Type B pancreatic cell (in vitro differentiated cells): ENCODE measurements around the gene ACOT13. TPM values are rescaled to one million over a fixed set of nuclear protein-coding genes. Genes with fewer than 3 reads are reported as not detected.

Experiments
- DNase-seq: peaks from one replicate; pipeline ENCODE4 v3.0.0; 2021; ENCODE audit warnings: mixed read lengths; ENCODE audit not compliant: unreplicated experiment; ENCODE audit errors: extremely low spot score
- H3K27ac Mint-ChIP-seq: 2 replicates; pipeline ENCODE4 v1.8.0; 2021; ENCODE audit warnings: mild to moderate bottlenecking, mixed read lengths
- H3K27me3 Mint-ChIP-seq: 2 replicates; pipeline ENCODE4 v1.8.0; 2021; ENCODE audit warnings: mixed read lengths
- H3K36me3 Mint-ChIP-seq: 2 replicates; pipeline ENCODE4 v1.8.0; 2021; ENCODE audit warnings: mixed read lengths
- H3K4me1 Mint-ChIP-seq: one replicate; pipeline ENCODE4 v1.8.0; 2021; ENCODE audit warnings: mixed read lengths; ENCODE audit not compliant: unreplicated experiment
- H3K4me3 Mint-ChIP-seq: 2 replicates; pipeline ENCODE4 v1.8.0; 2021; ENCODE audit warnings: mild to moderate bottlenecking, mixed read lengths
- H3K9me3 Mint-ChIP-seq: 2 replicates; pipeline ENCODE4 v1.8.0; 2021; ENCODE audit warnings: mixed read lengths
- CTCF ChIP-seq: fragments of 200-600 bp; sonication (generic); conservative IDR thresholded peaks from 2 replicates; pipeline ENCODE4 v1.5.0; 2021; ENCODE audit warnings: antibody characterized with exemption, mild to moderate bottlenecking
- long read RNA-seq: library from polyadenylated mRNA; unstranded; transcript quantifications from one replicate; pipeline ENCODE4 v2.0.0, GENCODE V29; 2020
- total RNA-seq: library from RNA; stranded (reverse); gene quantifications from 2 replicates; pipeline ENCODE4 v1.2.1, GENCODE V29; 2021; ENCODE audit warnings: low replicate concordance

The ACOT13 gene
- 22.0 and 24.7 TPM in 2 replicates for total RNA-seq
- long read RNA-seq, full-length matches to known transcripts, result 28 of 39 reads
- long read RNA-seq, partial matches to known transcripts, result 1 of 39 reads
- long read RNA-seq, other reads (novel, unspliced or antisense), result 10 of 39 reads

- Mint-ChIP-seq H3K9me3 (peaks cover 11% of the 10 kb centered on the region), H3K27me3 (no peaks in the 10 kb centered on the region), H3K36me3 (peaks cover 33% of the 10 kb centered on the region), H3K27ac (peak within 1 kb of the TSS; percentile 97), H3K4me3 (peak within 1 kb of the TSS; percentile 97), H3K4me1 (peaks cover 24% of the 10 kb centered on the region)
- peak; percentile 96 for DNase-seq
- TF ChIP-seq CTCF, result peak; percentile 76
Observed at GRCh38 chr6:24666641-24667377, at the start of gene ACOT13, which contains the start of gene TDP2. Gene ACOT13 (plus strand): TSS chr6:24667077. CDS start chr6:24667264, 187 bp downstream. Gene TDP2 (minus strand): TSS chr6:24666899. CDS start chr6:24666862, 37 bp downstream.

- H3K27me3 Mint-ChIP-seq, result no peaks in the 10 kb centered on the region
- no peak for DNase-seq
- no peaks in the 10 kb centered on the region for H3K9me3 Mint-ChIP-seq
- H3K4me1 Mint-ChIP-seq, result no peaks in the 10 kb centered on the region
- H3K4me3 Mint-ChIP-seq, result no peak overlapping the region
- TF ChIP-seq CTCF, result no peak
- no peak overlapping the region for H3K27ac Mint-ChIP-seq
- H3K36me3 Mint-ChIP-seq, result no peaks in the 10 kb centered on the region
Observed at GRCh38 chr6:24619661-24620060, 47.2 kb upstream of the ACOT13 start.

GRCh38 chr6:24620637-24621036, 46.2 kb upstream of the ACOT13 start:
- no peak for TF ChIP-seq CTCF
- Mint-ChIP-seq H3K4me1 (no peaks in the 10 kb centered on the region), H3K36me3 (no peaks in the 10 kb centered on the region), H3K4me3 (no peak overlapping the region), H3K27ac (no peak overlapping the region), H3K9me3 (no peaks in the 10 kb centered on the region), H3K27me3 (no peaks in the 10 kb centered on the region)
- DNase-seq, result no peak

GRCh38 chr6:24621626-24622289, 45.1 kb upstream of the ACOT13 start:
- DNase-seq, result no peak
- Mint-ChIP-seq H3K4me1 (no peaks in the 10 kb centered on the region), H3K9me3 (no peaks in the 10 kb centered on the region), H3K27ac (no peak overlapping the region), H3K27me3 (no peaks in the 10 kb centered on the region), H3K4me3 (no peak overlapping the region), H3K36me3 (no peaks in the 10 kb centered on the region)
- TF ChIP-seq CTCF, result no peak

GRCh38 chr6:24630856-24631505, 35.9 kb upstream of the ACOT13 start:
- Mint-ChIP-seq H3K36me3 (no peaks in the 10 kb centered on the region), H3K27ac (no peak overlapping the region), H3K9me3 (no peaks in the 10 kb centered on the region), H3K27me3 (peaks cover 4% of the 10 kb centered on the region), H3K4me3 (no peak overlapping the region), H3K4me1 (no peaks in the 10 kb centered on the region)
- no peak for TF ChIP-seq CTCF
- no peak for DNase-seq
